Subcutaneous adipose tissue (tissue), 4 donors: ENCODE results near the gene PIGQ. TPM values are rescaled to one million over a fixed set of nuclear protein-coding genes. Genes with fewer than 3 reads are reported as not detected.

Experiments
- total RNA-seq, 4 donors: library from RNA; depleted of rRNA; stranded (reverse); fragments of >200 nt; gene quantifications; one replicate each; pipeline ENCODE4 v1.1.0, GENCODE V29; 2016
- TF ChIP-seq, protein P1 (sequence below): fragments of 450-650 bp; IDR thresholded peaks from one replicate; pipeline ENCODE4 v1.5.1; 2016; ENCODE audit warnings: low read depth, mild to moderate bottlenecking, control low read depth, antibody characterized with exemption, moderate library complexity

The PIGQ gene
- total RNA-seq = 10 to 100 TPM in 3 of 4 donors, 1 to 10 TPM in 1; 9.5 to 42.0 (median 16.4) TPM

DNA sequence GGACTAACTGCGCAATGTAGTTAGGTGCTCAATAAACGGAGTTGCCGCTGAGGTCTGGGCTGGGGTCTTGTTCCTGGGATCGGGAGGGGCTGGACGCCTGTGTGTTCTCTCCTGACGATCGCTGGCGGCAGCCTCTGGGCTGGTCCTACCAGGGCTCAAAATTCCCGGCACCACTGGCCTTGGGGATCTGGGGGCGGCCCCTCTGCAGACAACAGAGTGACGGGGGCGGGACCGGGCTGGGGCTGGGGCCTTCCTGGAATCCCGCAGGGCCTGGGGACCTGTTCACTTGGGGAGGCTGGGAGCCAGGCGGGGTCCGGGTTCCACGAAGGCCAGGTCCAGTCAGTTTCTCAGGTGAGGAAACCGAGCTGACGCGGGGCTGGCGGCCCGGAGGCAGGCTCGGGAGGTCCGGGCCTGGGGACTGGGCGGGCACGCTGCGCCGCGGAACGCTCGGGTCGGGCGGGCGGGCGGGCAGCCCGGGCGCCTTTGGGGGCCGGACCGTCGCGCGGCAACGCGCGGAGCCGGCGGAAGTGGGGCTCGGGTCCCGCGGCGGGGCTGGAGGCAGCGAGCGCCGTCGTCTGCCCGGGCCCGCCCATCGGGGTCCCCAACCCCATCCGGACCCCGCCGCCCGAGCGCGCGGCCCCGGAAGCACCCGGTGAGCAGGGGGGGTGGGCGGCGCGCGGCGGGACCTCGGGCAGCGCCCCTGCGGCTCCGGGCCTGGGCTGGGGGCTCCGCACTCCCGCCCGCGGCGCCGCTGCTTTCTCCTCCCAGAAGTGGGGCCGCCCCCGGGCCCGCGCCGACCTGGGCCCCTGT, at the start of gene PIGQ:
PIGQ (plus strand) TSS at position 524 of the 810 bp plus-strand sequence. CDS start 4,107 bp downstream, outside the sequence.
- TF ChIP-seq, protein P1, sequence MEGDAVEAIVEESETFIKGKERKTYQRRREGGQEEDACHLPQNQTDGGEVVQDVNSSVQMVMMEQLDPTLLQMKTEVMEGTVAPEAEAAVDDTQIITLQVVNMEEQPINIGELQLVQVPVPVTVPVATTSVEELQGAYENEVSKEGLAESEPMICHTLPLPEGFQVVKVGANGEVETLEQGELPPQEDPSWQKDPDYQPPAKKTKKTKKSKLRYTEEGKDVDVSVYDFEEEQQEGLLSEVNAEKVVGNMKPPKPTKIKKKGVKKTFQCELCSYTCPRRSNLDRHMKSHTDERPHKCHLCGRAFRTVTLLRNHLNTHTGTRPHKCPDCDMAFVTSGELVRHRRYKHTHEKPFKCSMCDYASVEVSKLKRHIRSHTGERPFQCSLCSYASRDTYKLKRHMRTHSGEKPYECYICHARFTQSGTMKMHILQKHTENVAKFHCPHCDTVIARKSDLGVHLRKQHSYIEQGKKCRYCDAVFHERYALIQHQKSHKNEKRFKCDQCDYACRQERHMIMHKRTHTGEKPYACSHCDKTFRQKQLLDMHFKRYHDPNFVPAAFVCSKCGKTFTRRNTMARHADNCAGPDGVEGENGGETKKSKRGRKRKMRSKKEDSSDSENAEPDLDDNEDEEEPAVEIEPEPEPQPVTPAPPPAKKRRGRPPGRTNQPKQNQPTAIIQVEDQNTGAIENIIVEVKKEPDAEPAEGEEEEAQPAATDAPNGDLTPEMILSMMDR = no peak

DNA sequence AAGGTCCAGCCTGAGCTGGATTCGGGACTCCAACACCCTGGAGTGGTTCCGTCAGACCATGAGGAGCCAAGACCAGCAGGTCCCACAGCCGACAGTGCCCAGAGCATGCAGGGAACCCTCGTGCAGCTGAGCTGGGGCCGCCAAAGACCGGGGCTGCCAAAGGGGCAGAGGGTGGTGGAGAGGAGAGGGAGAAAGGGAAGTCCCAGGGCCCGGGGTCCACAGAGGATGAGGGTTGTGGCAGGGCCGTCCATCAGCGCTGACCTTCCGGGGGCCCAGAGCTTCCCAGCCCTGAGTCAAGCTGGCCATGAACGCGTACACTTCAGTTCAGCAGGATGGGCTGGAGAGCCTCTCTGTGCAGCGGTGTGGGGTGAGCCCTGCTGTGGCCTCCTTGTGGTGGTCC, 48.9 kb upstream of the PIGQ start:
- TF ChIP-seq, protein P1 = no peak

DNA sequence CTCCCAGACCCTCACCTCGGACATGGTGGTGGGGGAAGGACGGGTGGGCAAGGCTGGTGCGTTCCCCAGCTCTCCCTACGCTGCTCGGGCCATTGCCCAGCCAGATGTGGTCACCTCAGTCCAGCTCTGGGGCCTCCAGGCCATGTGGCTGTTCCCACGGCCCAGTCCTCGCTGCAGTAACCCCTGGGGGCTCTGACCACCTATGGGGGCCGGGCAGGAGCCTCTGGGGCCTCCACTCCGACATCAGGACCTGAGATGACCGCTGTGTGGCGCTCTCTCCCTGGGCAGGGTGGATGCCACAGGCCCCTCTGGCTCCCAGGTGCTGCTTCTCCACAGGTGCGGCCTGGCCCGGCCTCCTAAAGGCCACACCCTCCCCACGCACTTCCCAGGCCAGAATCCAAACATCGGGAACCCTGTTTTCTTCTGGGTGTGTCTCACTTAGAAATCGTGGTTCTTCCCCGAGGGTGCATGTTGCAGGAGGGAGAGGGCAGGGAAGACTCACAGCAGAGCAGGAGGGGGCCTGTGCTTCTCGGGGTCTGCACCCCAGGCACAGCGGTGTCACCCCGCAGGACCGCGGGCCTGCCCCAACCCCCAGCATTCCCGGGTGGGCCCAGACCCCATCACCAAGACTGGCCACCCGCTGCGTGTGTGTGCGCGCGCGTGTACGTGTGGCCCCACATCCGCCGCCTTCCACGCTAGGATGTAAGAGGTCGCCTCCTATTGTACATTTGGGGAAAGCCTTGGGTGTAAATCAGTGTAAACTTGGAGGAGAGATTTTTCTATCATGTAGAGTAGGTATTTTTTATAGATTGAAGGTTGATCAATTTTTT, 48.2 kb upstream of the PIGQ start:
- TF ChIP-seq, protein P1 = no peak

DNA sequence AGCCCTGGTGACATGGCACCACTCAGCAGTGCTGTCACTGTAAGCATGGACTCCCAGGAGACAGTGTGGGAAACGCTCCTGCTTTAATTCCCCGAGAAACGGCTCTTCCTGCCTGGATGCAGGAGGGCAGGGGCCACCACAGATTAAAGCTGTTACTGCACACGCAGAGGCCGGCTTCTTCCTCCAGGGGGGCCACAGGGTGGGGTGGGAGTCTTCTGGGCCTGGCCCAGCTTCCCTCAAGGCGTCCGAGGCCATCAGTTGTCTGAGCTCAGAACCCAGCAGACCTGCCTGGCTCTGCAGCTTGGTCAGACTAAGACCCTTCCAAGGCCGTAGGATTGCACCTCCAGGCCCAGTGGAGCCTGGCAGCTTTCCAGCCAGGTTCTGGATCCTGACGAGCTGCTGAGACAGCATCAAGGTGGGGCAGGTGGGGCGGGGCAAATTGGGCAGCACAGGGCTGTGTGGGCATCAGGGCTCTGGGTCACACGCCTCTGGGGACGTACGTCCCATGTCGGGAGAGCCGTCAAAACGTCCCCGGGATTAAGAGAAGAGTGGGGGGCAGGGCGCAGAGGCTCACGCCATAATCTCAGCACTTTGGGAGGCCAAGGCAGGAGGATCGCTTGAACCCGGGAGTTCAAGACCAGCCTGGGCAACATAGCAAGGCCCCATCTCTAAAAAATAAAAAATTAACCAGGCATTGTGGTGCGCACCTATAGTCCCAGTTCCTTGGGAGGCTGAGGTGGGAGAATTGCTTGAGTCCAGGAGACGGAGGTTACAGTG, 47.3 kb upstream of the PIGQ start:
- TF ChIP-seq, protein P1 = no peak

DNA sequence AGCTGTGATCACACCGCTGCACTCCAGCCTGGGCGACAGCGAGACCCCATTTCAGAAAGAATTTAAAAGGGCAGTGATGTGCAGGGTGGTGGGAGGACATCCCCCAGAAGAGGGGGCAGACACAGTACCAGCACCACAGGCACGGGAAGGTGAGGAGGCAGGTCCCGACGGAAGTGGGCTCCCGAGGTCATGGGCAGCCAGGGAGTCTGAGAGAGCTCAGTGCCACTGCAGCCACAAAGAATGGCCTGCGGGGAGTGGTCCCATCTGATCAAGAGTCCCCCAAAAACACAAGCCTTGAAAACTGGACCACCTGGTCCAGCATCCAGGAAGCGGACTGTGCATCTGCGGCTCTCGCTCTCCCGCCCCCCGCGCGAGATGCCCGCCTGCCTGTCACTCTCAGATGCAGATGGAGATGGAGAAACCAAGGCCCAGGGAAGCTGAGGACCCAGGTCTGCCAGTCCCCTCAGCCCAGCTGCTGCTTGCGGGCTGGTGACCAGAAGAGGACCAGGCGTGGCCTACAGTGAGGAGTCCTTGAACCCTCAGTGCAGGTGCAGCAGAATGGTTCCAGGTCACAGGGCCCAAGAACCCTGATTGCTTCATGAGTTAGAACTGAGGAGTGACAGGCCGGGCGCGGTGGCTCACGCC, 46.5 kb upstream of the PIGQ start:
- TF ChIP-seq, protein P1 = no peak

DNA sequence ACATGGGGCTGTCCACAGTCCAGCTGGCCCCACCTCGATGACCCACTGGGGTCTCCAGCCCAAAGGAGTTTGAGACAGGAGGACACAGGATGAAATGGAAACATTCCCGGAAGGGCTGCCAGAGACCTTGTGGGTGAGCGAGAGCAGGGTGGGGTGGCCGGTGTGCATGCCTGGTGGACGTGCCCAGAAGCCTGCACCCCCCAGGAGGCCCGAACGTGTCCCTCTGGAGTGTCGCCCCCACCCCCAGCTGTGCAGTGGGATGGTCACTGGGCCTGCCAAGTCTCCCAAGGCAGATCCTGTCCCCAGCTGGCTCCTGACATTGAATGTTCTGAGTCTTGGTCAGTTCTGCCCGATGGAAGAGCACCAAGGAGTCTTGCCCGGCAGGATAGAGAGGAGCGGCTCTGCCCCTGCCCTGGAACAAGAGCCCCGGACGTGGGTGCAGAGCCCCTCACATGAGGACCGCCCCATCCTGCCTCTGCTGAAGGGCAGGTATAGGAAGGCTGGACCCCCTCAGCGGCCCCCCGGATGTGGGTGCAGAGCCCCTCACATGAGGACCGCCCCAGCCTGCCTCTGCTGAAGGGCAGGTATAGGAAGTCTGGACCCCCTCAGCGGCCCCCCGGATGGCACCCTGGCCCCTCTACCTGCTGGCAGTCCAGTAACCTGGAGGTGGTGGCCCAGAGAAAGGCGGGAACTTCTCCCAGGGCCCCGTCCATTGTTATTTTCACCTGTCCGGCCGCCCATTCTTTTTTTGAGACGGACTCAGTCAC, 45.3 kb upstream of the PIGQ start:
- TF ChIP-seq, protein P1 = no peak
